NCI-H526 (cell line): ENCODE results near the gene KSR1.

ENCODE experiments used
- DNase-seq, 2 experiments: peaks; one replicate each; lab custom pipeline; 2025; lab: John Stamatoyannopoulos, UW

Gene KSR1

DNA sequence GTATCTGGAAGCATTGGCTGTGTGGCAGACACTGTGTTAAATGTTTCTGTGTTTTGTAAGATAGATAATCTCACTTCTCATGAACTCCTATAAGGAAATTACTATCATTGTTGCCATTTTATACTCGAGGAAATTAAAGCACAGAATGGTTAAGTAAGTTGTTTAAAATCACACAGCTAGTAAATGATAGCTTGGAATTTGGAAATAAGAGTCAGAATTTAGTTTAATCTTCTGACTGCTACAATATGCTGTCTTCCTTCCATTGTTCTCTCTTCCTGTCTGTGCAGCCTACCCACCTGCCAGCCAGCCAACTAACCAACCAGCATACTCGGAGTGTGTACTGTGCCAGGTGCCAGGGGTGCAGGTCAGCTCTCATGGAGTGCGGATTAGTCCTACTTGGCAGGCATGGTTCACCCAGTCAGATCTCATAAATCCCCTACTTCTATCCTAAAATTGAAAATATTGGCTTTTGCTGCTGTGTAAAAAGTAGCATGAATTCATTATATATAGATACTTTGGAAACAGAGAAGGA, 94.8 kb downstream of the KSR1 start:
- no peak for DNase-seq

DNA sequence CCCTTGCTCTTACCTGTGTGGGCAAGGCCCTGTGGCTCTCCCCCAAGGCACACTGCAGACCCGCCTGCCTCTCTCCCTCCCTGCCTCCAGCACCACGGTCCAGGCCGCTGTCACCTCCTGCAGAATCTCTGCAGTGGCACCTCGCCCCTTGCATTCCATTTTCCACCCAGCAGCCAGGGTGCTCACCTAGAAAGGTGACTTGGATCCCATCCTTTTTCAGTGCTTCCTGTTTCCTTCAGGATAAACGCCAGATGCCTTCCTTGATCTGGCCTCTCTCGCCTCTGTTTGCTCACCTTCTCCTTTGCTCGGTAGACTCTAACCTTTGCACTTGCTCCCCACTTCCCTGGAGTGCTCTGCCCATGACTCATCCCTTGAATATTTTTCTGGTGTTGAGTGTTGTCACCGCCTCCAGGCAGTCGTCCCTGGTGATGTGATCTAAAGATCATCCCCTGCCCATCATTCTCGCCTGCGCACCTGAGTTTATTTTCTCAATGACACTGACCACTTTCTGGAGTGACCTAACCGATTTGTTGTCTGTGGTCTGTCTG, 95.5 kb downstream of the KSR1 start:
- DNase-seq: no peak

DNA sequence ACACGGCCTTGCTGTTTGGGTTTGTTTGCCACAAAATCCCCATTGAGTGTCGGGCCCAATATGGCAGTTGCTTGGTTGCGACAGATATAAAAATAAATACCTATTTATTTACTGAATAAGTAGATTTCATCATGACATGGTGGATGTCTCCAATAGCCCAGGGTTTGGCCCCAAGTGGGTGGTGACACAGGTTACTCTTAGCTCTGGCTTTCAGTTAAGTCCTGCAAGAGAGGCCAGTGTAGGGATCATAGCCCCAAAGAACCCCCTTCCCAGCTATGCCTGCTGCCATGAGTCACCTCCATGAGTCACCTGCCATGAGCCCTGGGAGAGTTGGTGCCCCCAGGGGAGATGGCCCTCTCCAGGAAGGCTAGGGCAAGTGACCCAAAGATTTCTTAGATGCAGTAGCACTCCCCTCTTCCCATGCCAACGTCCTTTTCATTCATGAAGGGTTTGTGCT, 96.1 kb downstream of the KSR1 start:
- no peak for DNase-seq

DNA sequence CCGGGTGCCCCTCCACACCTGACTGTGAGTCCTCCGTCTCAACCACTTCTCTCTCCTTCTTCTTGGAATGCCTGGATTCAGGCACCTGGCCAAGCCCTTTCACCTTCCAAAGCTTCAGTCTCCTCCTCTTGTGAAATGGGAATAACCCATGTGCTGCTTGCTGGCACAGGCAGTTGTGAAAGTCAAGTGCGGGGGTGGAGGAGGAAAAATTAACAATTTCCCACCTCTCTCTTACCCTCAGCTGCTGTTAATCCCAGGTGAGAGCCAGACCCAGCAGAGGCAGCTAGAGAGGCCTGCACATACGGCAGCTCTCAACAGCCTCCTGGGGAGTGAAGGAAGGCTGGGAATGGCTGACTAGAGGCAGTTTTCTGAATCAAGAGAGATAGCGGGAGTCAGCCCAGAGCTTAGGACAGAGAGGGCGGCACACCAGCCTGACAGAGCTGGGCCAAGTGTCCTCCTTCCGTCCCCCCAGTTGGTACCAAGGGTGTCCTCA, 96.8 kb downstream of the KSR1 start:
- no peak for DNase-seq

DNA sequence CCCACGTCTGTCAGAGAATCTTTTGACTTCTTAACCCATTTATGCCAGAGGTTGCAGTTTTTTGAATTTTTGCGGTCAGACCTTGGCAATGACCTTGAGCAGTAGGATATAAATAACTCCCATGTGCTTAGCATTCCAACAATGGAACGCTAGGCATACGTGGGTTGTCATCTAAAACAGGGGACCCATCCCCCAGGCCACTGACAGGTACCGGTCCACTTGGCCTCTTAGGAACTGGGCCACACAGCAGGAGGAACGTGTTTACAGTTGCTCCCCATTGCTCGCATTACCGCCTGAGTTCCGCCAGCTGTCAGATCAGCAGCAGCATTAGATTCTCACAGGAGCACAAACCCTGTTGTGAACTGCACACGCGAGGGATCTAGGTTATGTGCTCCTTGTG, 97.9 kb downstream of the KSR1 start:
- DNase-seq: no peak

DNA sequence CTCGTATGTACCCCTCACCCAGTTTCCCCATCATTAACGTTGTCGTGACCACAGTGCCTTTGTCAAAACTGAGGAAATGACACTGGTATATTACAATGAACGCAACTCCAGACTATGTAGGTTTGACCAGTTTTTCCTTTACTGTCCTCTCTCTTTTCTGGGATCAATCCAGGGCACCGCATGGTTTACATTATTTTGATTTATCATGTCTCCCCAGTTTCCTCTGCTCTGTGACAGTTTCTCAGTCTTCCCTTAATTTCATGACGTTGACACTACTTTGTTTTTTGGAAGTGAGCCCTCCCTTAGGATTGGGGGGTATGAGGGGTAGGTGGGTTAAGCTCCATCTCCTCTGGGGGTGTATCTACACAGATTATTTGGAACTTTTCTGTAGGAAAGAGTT, 98.7 kb downstream of the KSR1 start:
- no peak for DNase-seq

DNA sequence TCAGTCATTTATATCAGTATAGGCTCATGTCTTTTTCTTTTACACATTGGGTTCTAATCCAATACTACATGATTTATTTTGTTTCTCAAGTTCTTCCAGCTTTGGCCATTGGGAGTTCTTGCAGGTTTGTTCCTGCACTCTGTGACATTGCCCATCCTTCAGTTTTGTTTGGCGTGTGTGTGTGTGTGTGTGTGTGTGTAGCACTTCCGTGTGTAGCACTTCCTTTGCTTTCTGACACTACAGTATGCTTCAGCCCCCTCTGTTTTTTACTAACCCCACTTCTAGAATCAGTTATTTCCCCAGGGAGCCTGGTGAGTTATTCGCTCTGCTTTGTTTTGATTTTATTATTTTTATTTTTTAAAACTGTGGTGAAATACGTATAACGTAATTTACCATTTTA, 99.1 kb downstream of the KSR1 start:
- DNase-seq: no peak

DNA sequence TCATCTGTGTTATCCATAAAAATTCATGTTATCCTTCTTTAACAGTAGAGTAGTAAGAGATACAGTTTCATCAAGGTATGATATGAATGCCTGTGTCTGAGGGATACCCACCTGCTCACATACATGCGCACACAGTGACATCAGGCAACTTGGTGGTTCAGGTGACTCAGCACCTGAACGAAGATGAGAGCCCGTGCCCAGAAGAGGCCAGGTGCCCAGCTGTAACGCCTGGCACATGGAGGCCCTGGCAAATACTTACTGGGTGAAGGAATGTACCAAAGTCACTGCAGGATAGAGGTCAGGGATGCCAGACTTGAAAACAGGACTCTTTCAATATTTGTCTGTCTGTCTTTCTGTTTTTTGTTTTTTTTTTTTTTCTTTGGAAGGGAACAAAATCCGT, 102.1 kb downstream of the KSR1 start:
- no peak for DNase-seq

DNA sequence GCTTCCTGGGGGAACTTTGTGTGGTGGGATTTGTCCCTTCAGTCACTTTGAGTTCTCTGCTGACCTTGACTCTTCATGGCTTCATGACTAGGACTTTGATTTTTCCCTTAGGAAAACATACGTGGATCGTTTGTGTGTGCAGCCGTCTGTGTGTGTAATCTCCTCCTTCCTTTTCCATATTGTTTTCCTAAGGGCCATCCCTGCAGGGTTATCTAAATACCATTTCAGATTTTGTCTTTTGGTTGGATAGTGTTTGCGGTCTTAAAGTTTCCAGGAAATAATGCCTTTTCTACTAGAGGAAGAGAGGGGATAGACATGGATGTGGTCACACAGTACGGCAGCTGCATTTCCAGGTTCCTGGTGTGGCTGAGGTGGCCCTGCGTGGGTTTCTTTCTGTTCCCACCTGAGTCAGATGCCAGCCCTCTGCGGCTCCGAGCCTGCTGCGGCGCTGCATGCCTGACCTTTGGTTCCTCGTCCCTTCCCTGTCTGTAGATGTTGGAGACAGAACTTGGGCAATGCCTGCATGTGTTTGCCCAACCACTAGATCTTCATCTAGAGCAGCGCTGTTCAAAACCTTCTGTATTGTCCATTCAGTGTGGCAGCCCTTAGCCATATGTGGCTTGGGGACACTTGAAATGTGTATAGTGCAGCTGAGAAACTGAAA, 102.7 kb downstream of the KSR1 start:
- DNase-seq: no peak

DNA sequence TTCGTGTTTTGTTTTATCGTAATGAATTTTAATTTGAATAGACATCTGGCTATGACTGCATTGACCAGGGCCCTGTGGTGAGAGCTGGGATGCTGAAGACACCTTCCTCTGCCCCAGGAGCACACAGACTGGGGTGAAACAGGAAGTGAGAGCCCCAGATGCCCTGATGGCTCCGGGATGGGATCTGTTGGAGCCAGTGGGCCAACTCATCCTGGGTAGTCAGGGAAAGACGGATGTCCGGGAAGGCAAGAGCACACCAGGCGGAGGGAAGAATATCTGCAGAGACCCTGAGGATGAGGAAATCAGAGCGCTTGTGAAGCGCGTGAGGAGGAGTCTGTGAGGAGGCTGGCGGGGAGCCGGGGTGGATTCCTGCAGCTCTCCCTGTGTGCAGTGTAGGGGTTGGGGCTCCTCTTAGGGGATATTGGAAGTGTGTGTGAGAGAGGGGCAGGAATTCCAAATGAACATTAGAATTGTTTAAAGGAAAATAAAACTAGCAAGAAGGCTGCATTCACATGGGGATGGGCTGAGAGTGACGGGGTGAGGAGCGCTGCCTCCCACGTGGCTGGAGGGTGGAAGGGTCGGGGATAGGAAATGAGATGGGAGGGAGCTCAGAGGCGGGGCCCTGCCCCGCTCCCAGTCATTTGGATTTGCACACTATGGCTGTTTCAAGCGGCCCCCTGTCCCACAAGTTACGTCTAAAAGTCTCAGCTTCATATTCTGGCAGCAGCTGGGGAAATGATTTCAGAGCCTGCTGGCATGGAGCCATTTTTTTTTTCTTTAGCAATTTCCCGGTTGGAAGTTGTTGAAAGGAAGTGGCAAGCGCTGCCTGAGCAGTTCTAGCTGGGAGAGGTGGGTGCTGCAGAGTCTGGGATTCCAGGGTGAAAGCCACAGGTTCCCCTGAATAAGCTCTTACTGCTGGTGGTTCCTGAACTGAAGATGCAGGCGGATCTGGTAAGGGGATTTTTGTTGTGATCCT, 103.5 kb downstream of the KSR1 start:
- no peak for DNase-seq

DNA sequence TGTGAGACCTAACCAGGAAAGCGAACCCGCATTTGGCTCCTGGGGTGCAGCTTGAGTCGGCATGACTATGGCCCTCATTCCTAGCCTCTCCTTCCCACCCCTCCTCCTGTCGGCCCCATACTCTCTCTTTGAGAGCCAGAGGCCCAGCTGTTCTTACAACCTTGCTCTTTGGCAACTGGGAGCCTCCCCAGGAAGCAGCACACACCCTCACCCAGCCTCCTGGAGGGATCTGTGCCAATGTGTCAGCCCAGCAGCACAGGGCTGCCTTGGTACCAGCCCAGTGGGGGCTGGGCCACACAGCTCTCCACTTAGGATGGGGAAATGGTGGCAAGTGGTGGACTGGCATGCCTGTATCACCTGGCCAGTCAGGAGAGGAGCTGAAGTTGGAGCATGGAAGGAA, 104.4 kb downstream of the KSR1 start:
- no peak for DNase-seq

DNA sequence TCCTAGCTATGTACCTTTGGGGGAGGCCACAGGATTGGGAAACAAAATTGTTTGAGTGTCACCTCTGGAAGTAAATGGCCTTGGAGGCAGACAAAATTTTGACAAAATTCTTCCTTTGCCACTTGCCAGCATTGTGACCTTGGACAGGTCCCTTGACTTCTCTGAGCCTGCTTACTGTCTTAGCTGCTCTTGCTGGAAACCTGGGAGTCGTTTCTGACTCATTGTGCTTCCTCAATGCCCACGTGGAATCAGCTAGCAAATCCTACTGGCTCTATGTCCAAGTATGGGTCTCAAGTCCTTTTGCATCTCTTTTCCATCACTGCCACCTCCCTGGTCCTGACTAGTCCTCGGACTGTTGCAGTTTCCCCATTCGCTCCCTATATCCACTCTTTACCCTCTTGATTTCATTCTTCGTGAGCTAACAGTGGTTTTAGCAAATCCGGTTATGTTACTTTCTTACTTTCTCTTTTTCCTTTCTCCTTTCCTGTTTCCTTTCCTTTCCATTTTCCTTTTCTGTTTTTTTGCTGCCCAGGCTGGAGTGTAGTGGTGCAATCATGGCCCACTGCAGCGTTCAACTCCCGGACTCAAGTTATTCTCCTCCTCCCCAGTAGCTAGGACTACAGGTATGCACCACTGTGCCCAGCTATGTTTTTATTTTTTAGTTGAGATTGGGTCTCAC, 106.7 kb downstream of the KSR1 start:
- no peak for DNase-seq

DNA sequence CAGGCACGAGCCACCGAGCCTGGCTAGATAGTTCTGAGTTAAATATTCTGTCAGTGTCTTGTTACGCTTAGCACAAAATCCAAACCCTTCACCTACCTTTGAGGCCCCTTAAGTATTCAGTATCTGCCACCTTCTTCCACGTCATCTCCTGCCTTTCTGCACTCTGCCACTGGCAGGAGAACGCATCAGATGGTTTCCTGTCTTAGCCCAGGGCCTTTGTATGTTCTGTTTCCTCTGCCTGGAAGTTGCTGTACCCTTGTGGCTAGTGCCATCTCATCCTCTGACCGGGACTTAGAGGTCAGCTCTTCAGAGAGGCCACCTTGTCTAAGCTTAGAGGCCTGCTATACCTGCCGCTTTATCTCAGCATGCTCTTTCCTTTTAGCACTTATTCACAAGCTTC, 107.3 kb downstream of the KSR1 start:
- DNase-seq: no peak

DNA sequence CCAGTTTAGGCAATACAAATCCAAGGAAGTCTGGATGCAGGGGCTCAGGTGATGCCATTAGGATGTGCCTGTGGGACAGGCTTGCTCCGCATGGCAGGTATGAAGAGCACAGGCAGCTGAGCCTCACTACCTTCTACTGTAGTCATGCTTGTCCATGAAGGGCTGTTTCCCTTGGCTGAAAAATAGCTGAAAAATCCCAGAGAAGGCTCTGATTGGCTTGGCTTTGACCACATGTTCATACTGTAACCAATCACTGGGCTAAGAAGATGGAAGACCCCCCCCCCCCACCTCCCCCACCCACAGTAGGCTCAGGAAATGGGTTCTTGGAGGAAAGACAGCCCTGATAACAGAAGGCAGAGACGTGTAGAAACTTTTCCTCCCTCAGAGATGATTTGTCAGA, 108.2 kb downstream of the KSR1 start:
- DNase-seq: no peak

DNA sequence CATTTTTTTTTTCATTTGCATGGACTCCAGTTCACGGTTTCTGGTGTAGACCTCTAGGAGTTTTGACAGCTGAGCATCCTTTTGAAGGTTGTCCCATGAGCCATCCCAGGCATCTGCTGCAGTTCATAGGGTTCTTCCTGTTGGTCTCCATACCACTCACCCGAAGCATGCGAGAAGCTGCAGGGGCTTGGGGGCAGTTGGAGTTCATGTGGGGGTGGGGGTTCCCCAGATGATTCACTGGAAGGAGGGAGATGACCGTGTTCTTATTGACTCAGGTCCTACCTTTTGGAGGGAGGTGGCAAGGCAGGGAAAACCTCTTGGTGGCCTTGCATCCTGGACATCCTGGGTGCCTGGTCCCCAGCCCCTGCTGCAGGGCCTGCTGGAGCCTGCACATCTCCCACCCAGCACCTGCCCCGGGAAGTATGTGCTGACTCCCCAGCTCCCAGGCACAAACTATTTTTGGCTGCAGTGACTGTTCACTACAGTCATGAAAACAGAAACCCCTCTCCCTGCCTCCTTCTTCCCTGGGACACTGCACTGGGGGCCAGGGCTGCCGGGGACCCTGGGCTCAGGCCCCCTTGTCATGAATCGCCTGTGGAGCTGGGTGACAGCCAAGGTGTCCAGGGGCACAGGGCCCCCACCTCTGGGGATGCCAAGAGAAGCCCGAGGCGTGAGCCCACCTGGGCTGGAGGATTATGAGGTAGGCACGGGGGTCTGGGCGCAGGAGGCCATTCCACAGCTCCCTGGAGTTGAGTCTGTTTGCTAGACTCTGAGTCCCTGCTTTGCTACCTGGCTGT, 109.8 kb downstream of the KSR1 start:
- DNase-seq: no peak

DNA sequence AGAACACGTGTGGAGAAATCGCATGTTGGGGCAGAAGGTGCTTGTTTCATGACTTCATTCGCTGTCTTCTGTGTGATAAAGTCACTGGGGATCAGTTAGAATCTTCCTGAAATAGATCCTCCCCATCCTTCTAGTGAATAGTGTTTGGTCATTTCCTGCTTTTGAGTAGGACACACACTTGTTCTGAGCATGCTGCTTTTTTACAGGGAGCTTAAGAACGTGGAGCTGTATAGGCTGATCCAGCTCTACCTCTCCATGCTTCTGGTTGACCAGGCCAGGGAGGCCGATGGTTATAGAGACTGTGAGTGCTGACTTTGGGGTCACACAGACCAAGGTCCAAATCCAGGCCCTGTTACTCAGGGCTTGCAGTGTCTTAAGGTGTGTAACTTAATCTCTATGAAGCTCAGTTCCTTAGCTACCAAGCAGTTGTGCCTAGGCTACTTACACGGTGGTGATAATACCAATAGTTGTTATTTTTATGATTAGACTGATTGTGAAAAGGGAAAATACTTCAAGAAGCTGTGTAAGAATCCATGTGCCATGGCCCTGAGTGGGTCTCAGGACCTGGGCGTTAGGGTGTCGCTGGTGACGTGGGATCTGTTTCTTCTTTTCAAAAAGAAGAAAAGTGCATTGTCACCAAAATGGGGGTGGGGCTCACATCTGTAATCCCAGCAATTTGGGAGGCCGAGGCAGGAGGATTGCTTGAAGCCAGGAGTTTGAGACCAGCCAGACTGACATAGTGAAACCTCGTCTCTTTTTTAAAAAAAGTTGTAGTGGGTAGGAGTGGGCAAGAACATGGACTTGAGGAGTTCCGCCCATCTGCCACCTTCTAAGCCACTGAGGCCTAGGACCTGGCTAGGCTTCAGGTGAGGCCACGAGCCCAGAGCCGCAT, 110.7 kb downstream of the KSR1 start:
- no peak for DNase-seq

DNA sequence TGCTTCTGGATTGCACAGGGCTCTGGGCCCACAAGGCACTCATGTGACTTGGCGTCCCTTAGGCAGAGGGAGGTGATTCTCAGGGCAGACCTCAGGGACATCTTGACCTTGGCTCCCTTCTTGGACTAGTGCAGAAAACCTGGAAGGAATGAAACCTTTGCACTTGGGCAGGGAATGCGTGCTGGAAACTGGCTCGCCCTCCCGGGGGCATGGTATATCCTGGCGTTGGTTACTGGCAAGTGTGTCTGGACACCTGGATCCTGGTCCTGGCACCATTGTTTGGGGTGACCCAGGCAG, 111.3 kb downstream of the KSR1 start:
- DNase-seq: no peak

DNA sequence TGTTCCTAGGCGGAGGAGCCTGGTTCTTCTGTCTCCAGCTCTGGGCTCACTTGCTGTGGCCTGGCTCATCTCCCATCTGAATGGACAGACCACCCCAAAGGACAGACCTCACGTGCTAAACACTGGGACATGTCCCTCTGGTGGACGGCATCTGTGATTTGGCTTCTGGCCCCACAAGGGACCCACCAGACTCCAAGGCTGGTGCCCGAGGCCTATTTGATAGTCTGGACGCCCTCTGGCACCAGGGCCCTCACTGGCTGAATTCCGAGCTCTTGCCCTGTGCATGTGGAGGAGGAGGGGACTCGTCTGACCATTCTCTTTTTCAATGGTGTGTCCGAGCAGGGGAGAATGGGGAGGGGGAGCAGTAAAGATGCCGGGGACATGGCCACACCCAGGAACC, 112.0 kb downstream of the KSR1 start:
- no peak for DNase-seq

DNA sequence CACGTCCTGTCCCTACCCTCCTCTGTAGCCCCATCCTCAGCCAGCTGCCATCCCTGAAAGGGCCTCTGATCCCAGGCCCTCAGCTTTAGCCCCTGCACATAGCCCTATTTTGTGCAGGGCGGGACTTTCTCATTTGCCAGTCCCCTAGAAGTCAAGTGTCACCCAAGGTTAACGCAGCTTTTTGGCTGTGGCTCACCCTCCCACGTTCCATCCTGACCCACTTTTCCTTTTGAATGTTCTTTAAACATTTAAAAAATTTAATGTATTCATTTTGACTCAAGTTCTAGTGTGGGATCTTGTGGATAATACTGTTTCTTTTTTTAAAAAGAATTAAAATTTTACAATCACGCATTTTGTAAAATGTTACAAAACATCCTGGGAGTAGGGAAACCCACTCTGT, 112.6 kb downstream of the KSR1 start:
- no peak for DNase-seq

DNA sequence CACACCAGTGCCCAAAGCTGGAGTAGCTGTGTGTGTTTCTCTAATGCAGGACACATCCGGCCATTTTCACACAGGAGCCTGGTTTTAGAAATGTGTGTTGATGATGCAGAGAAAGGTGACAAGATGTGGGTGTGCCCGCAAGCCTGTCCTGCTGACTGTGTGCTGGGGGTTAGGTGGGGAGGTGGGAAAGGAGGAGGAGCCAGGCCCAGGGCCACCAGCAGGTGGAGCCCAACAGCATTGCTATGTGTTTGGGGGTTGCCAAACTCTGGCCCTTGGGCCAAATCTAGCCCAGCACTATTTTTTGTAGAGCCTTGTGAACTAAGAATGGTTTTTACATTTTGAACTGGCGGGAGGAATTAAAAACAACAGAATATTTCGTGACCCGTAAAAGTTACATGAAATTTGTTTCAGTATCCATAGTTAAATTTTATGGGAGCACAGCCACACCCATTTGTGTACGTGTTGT, 113.0 kb downstream of the KSR1 start:
- peak in 1 of 2 experiments; percentile 52 for DNase-seq
